ENCODE results near the gene ITGB2. TPM values are rescaled to one million over a fixed set of nuclear protein-coding genes. Genes with fewer than 3 reads are reported as not detected.
"Not testable (repeated sequence)": the region's sequence is repeated elsewhere in the genome, so short reads cannot be mapped to it uniquely, and the experiment has no call there.

The ITGB2 gene
- total RNA-seq, 1 donor from 2014 or later, result 468 TPM

DNA sequence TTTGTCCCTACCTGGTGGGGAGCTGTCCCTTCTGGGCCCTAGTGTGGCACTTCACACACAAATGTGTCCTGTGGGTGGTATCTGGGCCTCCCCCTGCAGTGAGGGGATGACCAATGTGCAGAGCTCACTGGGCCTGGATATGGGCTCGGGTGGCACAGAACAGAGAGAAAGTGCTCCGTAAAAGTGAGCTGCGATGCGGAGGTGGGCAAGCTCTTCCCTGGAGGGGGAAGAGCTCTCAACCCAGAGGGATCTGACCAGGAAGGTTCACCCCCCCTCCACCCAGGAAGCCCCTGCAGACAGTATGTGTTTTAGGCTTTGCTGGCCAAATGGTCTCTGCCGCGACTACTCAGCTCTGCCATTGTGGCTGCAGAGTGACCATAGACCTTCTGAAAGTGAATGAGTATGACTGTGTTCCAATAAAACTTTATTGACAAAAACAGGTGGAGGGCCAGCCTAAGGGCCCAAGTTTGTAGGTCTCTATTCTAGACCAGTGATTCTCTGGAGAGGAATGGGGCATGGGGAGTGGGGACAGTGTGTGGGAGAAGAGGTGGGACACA is 8.6 kb upstream of the ITGB2 start:
- Histone ChIP-seq H3K4me3 (no peak overlapping the region), H3K27me3 (ENCODE audit: low read depth) (peaks cover 47% of the 10 kb centered on the region), H3K9me3 (no peaks in the 10 kb centered on the region), H3K27ac (no peak overlapping the region), H3K4me1 (peaks cover 77% of the 10 kb centered on the region), H3K36me3 (no peaks in the 10 kb centered on the region)
- intact Hi-C loops (cut with DNase I), result no loop called here
- ATAC-seq (no peak), DNase-seq (peak; percentile 29)
- TF ChIP-seq, protein P1, sequence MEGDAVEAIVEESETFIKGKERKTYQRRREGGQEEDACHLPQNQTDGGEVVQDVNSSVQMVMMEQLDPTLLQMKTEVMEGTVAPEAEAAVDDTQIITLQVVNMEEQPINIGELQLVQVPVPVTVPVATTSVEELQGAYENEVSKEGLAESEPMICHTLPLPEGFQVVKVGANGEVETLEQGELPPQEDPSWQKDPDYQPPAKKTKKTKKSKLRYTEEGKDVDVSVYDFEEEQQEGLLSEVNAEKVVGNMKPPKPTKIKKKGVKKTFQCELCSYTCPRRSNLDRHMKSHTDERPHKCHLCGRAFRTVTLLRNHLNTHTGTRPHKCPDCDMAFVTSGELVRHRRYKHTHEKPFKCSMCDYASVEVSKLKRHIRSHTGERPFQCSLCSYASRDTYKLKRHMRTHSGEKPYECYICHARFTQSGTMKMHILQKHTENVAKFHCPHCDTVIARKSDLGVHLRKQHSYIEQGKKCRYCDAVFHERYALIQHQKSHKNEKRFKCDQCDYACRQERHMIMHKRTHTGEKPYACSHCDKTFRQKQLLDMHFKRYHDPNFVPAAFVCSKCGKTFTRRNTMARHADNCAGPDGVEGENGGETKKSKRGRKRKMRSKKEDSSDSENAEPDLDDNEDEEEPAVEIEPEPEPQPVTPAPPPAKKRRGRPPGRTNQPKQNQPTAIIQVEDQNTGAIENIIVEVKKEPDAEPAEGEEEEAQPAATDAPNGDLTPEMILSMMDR (IDR thresholded peaks at IDR 0.05), result no peak

GRCh38 chr21:44928500-44929241 is 8.0 kb upstream of the ITGB2 start:
- Histone ChIP-seq H3K4me3 (peak overlapping the region; percentile 35), H3K27me3 (ENCODE audit: low read depth) (peaks cover 44% of the 10 kb centered on the region), H3K4me1 (peaks cover 83% of the 10 kb centered on the region)
- ATAC-seq; intact Hi-C loops (cut with DNase I); H3K27ac ChIP-seq; H3K36me3 ChIP-seq; H3K9me3 ChIP-seq: not testable (repeated sequence)
- DNase-seq, result peak; percentile 25

DNA sequence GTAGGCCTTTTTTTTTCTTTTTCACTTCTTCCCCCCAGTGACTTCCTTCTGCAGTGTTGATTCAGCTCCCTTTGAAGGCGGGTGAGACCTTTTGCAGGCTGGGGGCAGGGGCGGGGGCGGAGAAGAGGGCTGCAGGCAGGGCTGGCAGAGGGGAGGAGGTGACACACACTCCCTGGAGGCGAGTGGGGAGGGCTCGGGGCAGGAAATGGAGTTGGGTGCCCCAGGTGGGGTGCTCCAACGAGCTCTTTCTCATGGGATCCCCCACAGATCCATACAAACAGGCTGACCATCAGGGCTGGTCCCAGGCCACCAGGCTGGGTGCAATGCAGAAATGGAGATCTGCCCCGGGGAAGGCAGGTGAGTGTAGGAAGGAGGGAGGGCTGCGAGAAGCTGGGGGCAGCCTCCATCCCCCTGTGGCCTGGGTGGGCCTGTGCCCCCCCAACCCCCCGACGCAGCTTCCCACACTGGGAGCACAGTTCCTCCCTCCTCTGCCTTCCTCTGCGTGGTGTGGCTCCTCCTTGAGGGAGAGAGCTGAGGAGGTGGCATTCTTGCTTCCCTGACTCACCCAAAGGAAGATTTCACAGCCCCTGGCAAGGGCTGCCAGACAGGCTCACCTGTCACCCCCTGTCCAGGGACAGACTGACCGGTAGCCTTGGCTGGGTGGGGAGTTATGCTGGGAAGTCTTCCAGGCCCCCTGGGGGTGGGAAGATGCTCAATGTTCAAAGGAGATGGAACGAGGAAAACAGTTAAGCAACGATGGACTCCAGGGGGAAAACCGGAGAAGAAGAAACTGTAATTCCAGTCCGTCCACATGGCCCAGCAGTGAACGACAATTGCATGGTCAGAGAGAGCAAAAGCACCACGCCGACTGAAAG is 7.1 kb upstream of the ITGB2 start:
- Histone ChIP-seq H3K4me3 (peak overlapping the region; percentile 35), H3K36me3 (no peaks in the 10 kb centered on the region), H3K27ac (peak overlapping the region; percentile 67), H3K4me1 (peaks cover 79% of the 10 kb centered on the region), H3K9me3 (no peaks in the 10 kb centered on the region), H3K27me3 (ENCODE audit: low read depth) (peaks cover 35% of the 10 kb centered on the region)
- ATAC-seq, result peak; percentile 57 to 65
- DNase-seq, result peak; percentile 68
- intact Hi-C loops (cut with DNase I), result no loop called here
- TF ChIP-seq, protein P1 (IDR thresholded peaks at IDR 0.05), result no peak

- Histone ChIP-seq H3K4me1 (peaks cover 73% of the 10 kb centered on the region), H3K36me3 (no peaks in the 10 kb centered on the region), H3K27ac (peak overlapping the region; percentile 46), H3K27me3 (ENCODE audit: low read depth) (peaks cover 29% of the 10 kb centered on the region), H3K9me3 (no peaks in the 10 kb centered on the region), H3K4me3 (no peak overlapping the region)
- DNase-seq (no peak), ATAC-seq (no peak)
- intact Hi-C loops (cut with DNase I), result no loop called here
- TF ChIP-seq, protein P1 (IDR thresholded peaks at IDR 0.05), result no peak
Observed at GRCh38 chr21:44927259-44927586, 6.5 kb upstream of the ITGB2 start.

DNA sequence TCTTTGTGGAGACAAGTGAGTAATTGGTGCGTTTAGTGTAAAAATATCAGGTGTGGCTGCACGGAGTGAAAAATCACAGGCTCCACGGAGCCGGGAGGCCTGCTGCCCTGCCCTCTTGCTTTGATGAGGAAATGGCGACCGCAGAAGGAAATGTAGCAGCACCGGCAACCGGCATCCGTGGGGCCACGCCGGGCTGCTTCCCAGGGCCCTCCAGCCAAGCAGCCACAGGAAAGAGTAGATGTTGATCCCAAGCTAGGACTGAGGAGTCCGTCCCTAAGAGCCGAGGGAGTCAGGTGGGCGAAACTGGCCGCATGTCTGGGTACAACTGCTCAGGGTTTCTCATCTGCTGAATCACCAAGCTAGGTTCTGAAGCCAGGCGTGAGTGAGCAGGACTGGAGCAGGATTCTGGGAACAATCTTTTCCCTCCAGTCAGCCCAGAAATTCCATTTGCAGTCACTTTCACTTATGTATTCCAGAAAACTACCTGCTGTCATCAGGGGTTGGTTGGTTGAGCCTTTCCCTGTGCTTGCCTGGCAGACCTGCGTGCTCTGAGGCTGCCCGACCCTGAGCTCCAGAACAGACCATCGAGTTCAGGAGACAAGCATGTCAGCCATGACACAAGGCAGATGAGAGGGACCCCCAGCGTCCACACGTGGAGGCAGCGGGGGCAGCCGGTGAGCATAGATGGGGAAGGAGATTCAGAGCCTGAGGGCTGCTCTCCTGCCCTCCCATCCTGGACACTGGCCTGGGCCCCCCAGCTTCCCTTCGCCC is 5.8 kb upstream of the ITGB2 start:
- peaks cover 22% of the 10 kb centered on the region for H3K27me3 ChIP-seq (ENCODE audit: low read depth)
- H3K4me1 ChIP-seq, result peaks cover 66% of the 10 kb centered on the region
- no peak overlapping the region for H3K4me3 ChIP-seq
- no peak for ATAC-seq
- intact Hi-C loops (cut with DNase I), result no loop called here
- H3K9me3 ChIP-seq, result no peaks in the 10 kb centered on the region
- peak overlapping the region; percentile 46 for H3K27ac ChIP-seq
- no peaks in the 10 kb centered on the region for H3K36me3 ChIP-seq
- peak; percentile 48 for DNase-seq
- TF ChIP-seq, protein P1 (IDR thresholded peaks at IDR 0.05), result no peak

All from lower lobe of right lung (tissue), 2 donors.